Endothelial cell (in vitro differentiated cells): ENCODE measurements around the gene MFAP5. TPM values are rescaled to one million over a fixed set of nuclear protein-coding genes. Genes with fewer than 3 reads are reported as not detected.

ENCODE experiments used
- DNase-seq: peaks from one replicate; pipeline ENCODE4 v3.0.0; 2021; ENCODE audit warnings: low spot score
- H3K27ac Mint-ChIP-seq: one replicate; pipeline ENCODE4 v1.8.0; 2021; ENCODE audit warnings: mixed read lengths, inconsistent platforms; ENCODE audit not compliant: unreplicated experiment
- H3K27me3 Mint-ChIP-seq: one replicate; pipeline ENCODE4 v1.8.0; 2021; ENCODE audit warnings: mild to moderate bottlenecking, moderate library complexity, mixed read lengths, inconsistent platforms; ENCODE audit not compliant: unreplicated experiment
- H3K36me3 Mint-ChIP-seq: one replicate; pipeline ENCODE4 v1.8.0; 2021; ENCODE audit warnings: mild to moderate bottlenecking, low read depth, mixed read lengths, inconsistent platforms; ENCODE audit not compliant: unreplicated experiment
- H3K4me1 Mint-ChIP-seq: one replicate; pipeline ENCODE4 v1.8.0; 2021; ENCODE audit warnings: mild to moderate bottlenecking, mixed read lengths, inconsistent platforms; ENCODE audit not compliant: unreplicated experiment
- H3K4me3 Mint-ChIP-seq: one replicate; pipeline ENCODE4 v1.8.0; 2021; ENCODE audit warnings: mild to moderate bottlenecking, mixed read lengths, inconsistent platforms; ENCODE audit not compliant: unreplicated experiment
- H3K9me3 Mint-ChIP-seq: one replicate; pipeline ENCODE4 v1.8.0; 2021; ENCODE audit warnings: mixed read lengths, inconsistent platforms; ENCODE audit not compliant: unreplicated experiment
- CTCF ChIP-seq: fragments of 200-600 bp; sonication (generic); IDR thresholded peaks from one replicate; pipeline ENCODE4 v1.5.0; 2021; ENCODE audit warnings: antibody characterized with exemption; ENCODE audit not compliant: unreplicated experiment
- total RNA-seq: library from RNA; stranded (reverse); fragmentation: NEBNext Ultra II Directional; extraction: Animal tissue kit (Norgen Biotek cat#: 25700); gene quantifications from one replicate; pipeline ENCODE4 v1.2.1, GENCODE V29; 2021; ENCODE audit not compliant: unreplicated experiment

MFAP5 gene
- total RNA-seq, 1 donor from 2014 or later, result 0.31 TPM

DNA sequence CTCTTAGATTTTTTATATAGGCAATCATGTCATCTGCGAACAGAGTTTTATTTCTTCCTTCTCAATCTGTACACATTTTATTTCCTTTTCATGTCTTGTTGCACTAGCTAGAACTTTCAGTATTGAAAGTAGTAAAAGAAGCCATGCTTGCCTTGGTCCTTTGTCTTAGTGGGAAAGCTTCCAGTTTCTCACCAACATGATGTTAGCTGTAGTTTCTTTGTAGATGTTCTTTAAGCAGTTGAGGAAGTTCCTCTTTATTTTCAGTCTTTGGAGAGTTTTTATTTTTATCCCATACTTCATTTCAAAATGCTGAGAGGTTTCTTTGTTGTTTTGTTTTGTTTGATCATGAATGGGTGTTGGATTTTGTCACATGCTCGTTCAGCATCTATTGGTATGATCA, 22.4 kb upstream of the MFAP5 start:
- no peak overlapping the region for H3K4me3 Mint-ChIP-seq
- TF ChIP-seq CTCF, result no peak

DNA sequence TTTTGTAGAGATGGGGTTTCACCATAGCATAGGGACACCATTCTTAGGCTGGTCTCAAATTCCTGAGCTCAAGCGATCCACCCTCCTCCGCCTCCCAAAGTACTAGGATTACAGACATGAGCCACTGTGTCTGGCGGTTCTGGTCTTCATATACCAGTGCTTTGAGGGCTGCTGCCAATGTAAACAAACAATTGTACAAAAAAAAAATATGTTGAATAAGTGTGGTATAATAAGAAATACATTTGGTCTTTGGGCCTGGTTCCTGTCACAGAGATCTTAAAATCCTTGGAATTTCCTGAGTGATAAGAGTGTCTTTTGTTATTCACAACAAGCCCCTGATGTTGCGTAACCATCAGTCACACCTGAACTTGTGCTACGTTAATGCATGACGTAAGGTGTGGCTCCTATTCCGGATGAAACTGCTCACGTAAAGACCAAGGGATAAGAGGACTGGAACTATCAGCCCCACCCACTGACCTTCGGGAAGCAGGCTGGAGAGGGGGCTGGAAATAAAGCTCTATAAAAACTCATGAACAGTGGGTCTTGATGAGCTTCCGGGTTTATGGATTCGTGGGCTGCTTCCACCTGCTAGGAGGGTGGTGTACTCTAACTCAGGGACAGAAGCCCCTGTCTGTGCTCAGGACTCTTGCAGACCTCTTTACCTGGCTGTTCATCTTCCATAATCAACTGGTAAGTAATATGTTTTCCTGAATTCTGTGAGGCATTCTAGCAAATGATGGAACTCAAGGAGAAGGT, 18.7 kb upstream of the MFAP5 start:
- no peak for DNase-seq
- no peak overlapping the region for H3K4me3 Mint-ChIP-seq
- no peak overlapping the region for H3K27ac Mint-ChIP-seq
- H3K9me3 Mint-ChIP-seq, result no peaks in the 10 kb centered on the region
- TF ChIP-seq CTCF, result no peak
- no peaks in the 10 kb centered on the region for H3K27me3 Mint-ChIP-seq
- H3K4me1 Mint-ChIP-seq, result peaks cover 29% of the 10 kb centered on the region
- H3K36me3 Mint-ChIP-seq, result no peaks in the 10 kb centered on the region

More for the DNA sequence above, 22.4 kb upstream of the MFAP5 start:
- peaks cover 26% of the 10 kb centered on the region for H3K4me1 Mint-ChIP-seq
- H3K36me3 Mint-ChIP-seq, result no peaks in the 10 kb centered on the region
- H3K27ac Mint-ChIP-seq, result peak overlapping the region; percentile 11
- no peaks in the 10 kb centered on the region for H3K9me3 Mint-ChIP-seq
- no peaks in the 10 kb centered on the region for H3K27me3 Mint-ChIP-seq
- no peak for DNase-seq

- Mint-ChIP-seq H3K9me3 (no peaks in the 10 kb centered on the region), H3K4me1 (peaks cover 34% of the 10 kb centered on the region), H3K4me3 (peak overlapping the region; percentile 31), H3K27me3 (peaks cover 2% of the 10 kb centered on the region), H3K36me3 (no peaks in the 10 kb centered on the region), H3K27ac (no peak overlapping the region)
- no peak for TF ChIP-seq CTCF
- no peak for DNase-seq
These were observed 17.9 kb upstream of the MFAP5 start for GRCh38 chr12:8680533-8680932.

DNA sequence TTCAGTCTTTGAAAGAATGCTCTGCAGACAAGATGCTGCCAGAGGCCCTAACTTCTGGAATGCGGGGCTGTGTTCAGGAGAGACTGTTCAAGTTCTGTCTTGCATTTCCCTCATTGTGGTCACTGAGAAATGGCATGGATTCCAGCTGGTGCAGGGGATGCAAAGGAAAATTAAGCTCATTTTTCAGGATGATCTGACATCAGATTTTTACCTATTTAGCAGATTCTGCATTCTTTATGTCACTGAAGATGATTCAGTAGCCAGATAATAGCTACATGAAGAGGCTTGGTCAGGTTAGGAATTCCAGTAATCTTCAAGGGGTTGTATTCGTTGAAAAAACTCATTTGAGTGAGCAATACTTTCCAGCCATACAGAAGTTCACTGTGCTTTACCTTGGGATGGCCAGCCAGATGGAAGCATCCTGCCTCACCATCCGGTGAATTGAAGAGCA, 16.1 kb upstream of the MFAP5 start:
- no peak overlapping the region for H3K4me3 Mint-ChIP-seq
- no peak overlapping the region for H3K27ac Mint-ChIP-seq
- no peak for DNase-seq
- no peaks in the 10 kb centered on the region for H3K36me3 Mint-ChIP-seq
- peaks cover 39% of the 10 kb centered on the region for H3K4me1 Mint-ChIP-seq
- peaks cover 4% of the 10 kb centered on the region for H3K27me3 Mint-ChIP-seq
- no peak for TF ChIP-seq CTCF
- H3K9me3 Mint-ChIP-seq, result no peaks in the 10 kb centered on the region

GRCh38 chr12:8677362-8677761, 14.7 kb upstream of the MFAP5 start:
- no peak for TF ChIP-seq CTCF
- Mint-ChIP-seq H3K4me3 (peak overlapping the region; percentile 4), H3K27ac (peak overlapping the region; percentile 83), H3K36me3 (no peaks in the 10 kb centered on the region), H3K9me3 (no peaks in the 10 kb centered on the region), H3K27me3 (peaks cover 4% of the 10 kb centered on the region), H3K4me1 (peaks cover 39% of the 10 kb centered on the region)
- DNase-seq, result no peak
